Left cardiac atrium (tissue), 4 donors: ENCODE results near the gene PNPLA8. TPM values are rescaled to one million over a fixed set of nuclear protein-coding genes. Genes with fewer than 3 reads are reported as not detected.
"Not testable (repeated sequence)": the region's sequence is repeated elsewhere in the genome, so short reads cannot be mapped to it uniquely, and the experiment has no call there.

Experiments used
- ATAC-seq, 2 donors: fragments of 200-7000 bp; cut with Tn5 transposase; one replicate each; pipeline ENCODE4 v1.9.1; 2020; ENCODE audit warnings: mild to moderate bottlenecking in 2 of 2, moderate library complexity in 2 of 2
- DNase-seq: peaks from one replicate; pipeline ENCODE4 v3.0.0-alpha.2; 2020
- intact Hi-C, 2 donors: fragments of 100-400 bp; cut with DNase I; formaldehyde crosslinking; loops; one replicate each; pipeline versions ENCODE4 v1.14.1 to v1.15.1; 2022 to 2023
- long read RNA-seq: library from polyadenylated mRNA; unstranded; transcript quantifications from one replicate; pipeline ENCODE4 v2.0.0, GENCODE V29; 2021
- total RNA-seq, 2 donors: library from RNA; stranded (reverse); fragmentation: NEBNext Ultra II Directional; extraction: Animal tissue kit (Norgen Biotek cat#: 25700); gene quantifications; one replicate each; pipeline ENCODE4 v1.2.1, GENCODE V29; 2021
- donor health status: DM: no; HTN: yes; CAD: no.
- donor health status: DM: no; HTN: yes; CAD: no; lungs with severe emphysema.
- donor health status: DM: yes; HTN: yes; CAD: no.
- donor health status: Dilated cardiomyopathy.

PNPLA8 gene
- 10 to 100 TPM; 28.0 to 34.7 TPM for total RNA-seq
- long read RNA-seq, transcript PNPLA8-201 (11 exons, 3,490 nt) = major isoform, 25 of 64 reads
- long read RNA-seq, transcript PNPLA8-206 (10 exons, 3,462 nt) = major isoform, 25 of 64 reads
- long read RNA-seq, partial matches to known transcripts = 2 of 64 reads
- long read RNA-seq, other reads (novel, unspliced or antisense) = 10 of 64 reads

GRCh38 chr7:108525985-108526767 lies at the start of gene PNPLA8:
Gene PNPLA8, minus strand, starts transcription at chr7:108526135. Its CDS starts 10,644 bp downstream, at chr7:108515491.
- DNase-seq (peak; percentile 100), ATAC-seq (peak; percentile 96)
- intact Hi-C loops = loop anchor here in 1 of 2 donors (1.0 kb wide), 1 partner anchor 43 kb away; the partner anchor contains the start of genes DNAJB9 and THAP5

- DNase-seq (no peak), ATAC-seq (no peak)
- intact Hi-C loops = no loop called here
Observed at GRCh38 chr7:108575156-108575555, 49.2 kb upstream of the PNPLA8 start.

- intact Hi-C loops = no loop called here
- ATAC-seq = no peak
Observed at GRCh38 chr7:108572480-108572879, 46.5 kb upstream of the PNPLA8 start.

GRCh38 chr7:108570146-108570755 lies 44.3 kb upstream of the PNPLA8 start:
- ATAC-seq (peak; percentile 17 to 58), DNase-seq (peak; percentile 40)
- intact Hi-C loops = no loop called here

More at GRCh38 chr7:108572480-108572879, 46.5 kb upstream of the PNPLA8 start:
- no peak for DNase-seq

GRCh38 chr7:108569381-108570145 lies 43.6 kb upstream of the PNPLA8 start, which contains the start of the genes DNAJB9 and THAP5:
Gene DNAJB9, plus strand, starts transcription at chr7:108569874. Its CDS starts 1,853 bp downstream, at chr7:108571727.
Gene THAP5, minus strand, starts transcription at chr7:108569706. Its CDS starts 137 bp downstream, at chr7:108569569.
- intact Hi-C loops = loop anchor here in 1 of 2 donors (1.0 kb wide), 1 partner anchor 43 kb away; the partner anchor contains the start of gene PNPLA8
- DNase-seq (peak; percentile 99), ATAC-seq (peak; percentile 98)

GRCh38 chr7:108568801-108569380 lies 43.0 kb upstream of the PNPLA8 start:
- DNase-seq (no peak), ATAC-seq (no peak)
- intact Hi-C loops = loop anchor here in 1 of 2 donors (1.0 kb wide), 1 partner anchor 43 kb away; the partner anchor contains the start of gene PNPLA8

GRCh38 chr7:108565987-108566386 lies 40.1 kb upstream of the PNPLA8 start:
- ATAC-seq = no peak
- intact Hi-C loops = no loop called here
- no peak for DNase-seq

- DNase-seq (no peak), ATAC-seq (peak in 1 of 2 donors; percentile 65)
- intact Hi-C loops = no loop called here
Observed at GRCh38 chr7:108561047-108561619, 35.2 kb upstream of the PNPLA8 start.

- ATAC-seq (no peak), DNase-seq (no peak)
- intact Hi-C loops = no loop called here
Observed at GRCh38 chr7:108559253-108559652, 33.3 kb upstream of the PNPLA8 start.

- ATAC-seq = no peak
- intact Hi-C loops = no loop called here
- DNase-seq = no peak
Observed at GRCh38 chr7:108557617-108558016, 31.7 kb upstream of the PNPLA8 start.

- no peak for ATAC-seq
- intact Hi-C loops = no loop called here
- no peak for DNase-seq
Observed at GRCh38 chr7:108557191-108557590, 31.3 kb upstream of the PNPLA8 start.

GRCh38 chr7:108556665-108557064 lies 30.7 kb upstream of the PNPLA8 start:
- ATAC-seq, DNase-seq, intact Hi-C loops: not testable (repeated sequence)

GRCh38 chr7:108548141-108548896 lies 22.4 kb upstream of the PNPLA8 start:
- intact Hi-C loops, DNase-seq, ATAC-seq: not testable (repeated sequence)

GRCh38 chr7:108541478-108541877 lies 15.5 kb upstream of the PNPLA8 start:
- intact Hi-C loops = no loop called here
- ATAC-seq = no peak
- no peak for DNase-seq

GRCh38 chr7:108538685-108539084 lies 12.8 kb upstream of the PNPLA8 start:
- DNase-seq, intact Hi-C loops, ATAC-seq: not testable (repeated sequence)

- intact Hi-C loops, ATAC-seq, DNase-seq: not testable (repeated sequence)
Observed at GRCh38 chr7:108538236-108538635, 12.3 kb upstream of the PNPLA8 start.

- ATAC-seq = no peak
- DNase-seq = no peak
- intact Hi-C loops = no loop called here
Observed at GRCh38 chr7:108537229-108537628, 11.3 kb upstream of the PNPLA8 start.
